Common myeloid progenitor, CD34-positive (primary cell): ENCODE results near the gene FLRT2.

ENCODE experiments used
- CTCF ChIA-PET: fragments of 350-600 bp; sonication (Branson Sonifier 250); formaldehyde crosslinking; loops from one replicate; lab custom pipeline; 2021; ENCODE audit warnings: antibody characterized with exemption; lab: Charles Lee
- POLR2A ChIA-PET: fragments of 350-600 bp; sonication (Branson Sonifier 250); formaldehyde crosslinking; loops from one replicate; lab custom pipeline; 2021; ENCODE audit warnings: antibody characterized with exemption; lab: Charles Lee
- DNase-seq, 3 donors: peaks; one replicate each; pipeline versions ENCODE4 v3.0.0 to v3.0.0-alpha.2; 2013
- H3K27ac ChIP-seq, 2 experiments: 1 replicate in 1 of 2; 2 replicates in 1 of 2; pipeline ENCODE4 v1.7.0; 2013; ENCODE audit warnings: inconsistent platforms in 2 of 2, low read length in 2 of 2, mild to moderate bottlenecking in 2 of 2, low read depth in 1 of 2, moderate library complexity in 1 of 2; ENCODE audit not compliant: severe bottlenecking in 2 of 2, insufficient read depth in 1 of 2, poor library complexity in 1 of 2
- H3K27me3 ChIP-seq, 5 experiments: replicated peaks in 2 of 5; 1 replicate in 3 of 5; 2 replicates in 2 of 5; pipeline versions ENCODE4 v1.6.1 to v1.7.0; 2013; ENCODE audit warnings: low read length in 4 of 5, mild to moderate bottlenecking in 2 of 5, moderate library complexity in 2 of 5, inconsistent platforms in 1 of 5; ENCODE audit not compliant: insufficient read depth in 5 of 5, control insufficient read depth in 4 of 5
- H3K36me3 ChIP-seq, 4 experiments: 1 replicate in 2 of 4; 2 replicates in 2 of 4; pipeline versions ENCODE4 v1.6.1 to v1.7.0; 2013; ENCODE audit warnings: low read length in 3 of 4, control low read depth in 1 of 4, mild to moderate bottlenecking in 1 of 4; ENCODE audit not compliant: control insufficient read depth in 4 of 4, insufficient read depth in 4 of 4
- H3K4me1 ChIP-seq, 4 experiments: 1 replicate in 3 of 4; 2 replicates in 1 of 4; pipeline versions ENCODE4 v1.6.1 to v1.7.1; 2013; ENCODE audit warnings: low read length in 3 of 4, mild to moderate bottlenecking in 3 of 4, control low read depth in 1 of 4, inconsistent platforms in 1 of 4, moderate library complexity in 1 of 4; ENCODE audit not compliant: control insufficient read depth in 4 of 4, insufficient read depth in 4 of 4; ENCODE audit errors: control extremely low read depth in 1 of 4
- H3K4me3 ChIP-seq, 7 experiments: 1 replicate in 4 of 7; 2 replicates in 3 of 7; pipeline versions ENCODE4 v1.5.1 to v1.7.0; 2013; ENCODE audit warnings: mild to moderate bottlenecking in 7 of 7, low read length in 6 of 7, moderate library complexity in 6 of 7, inconsistent platforms in 2 of 7, low read depth in 2 of 7, control low read depth in 1 of 7; ENCODE audit not compliant: insufficient read depth in 4 of 7, control insufficient read depth in 1 of 7; ENCODE audit errors: extremely low read depth in 1 of 7
- H3K9me3 ChIP-seq, 5 experiments: 1 replicate in 4 of 5; 2 replicates in 1 of 5; pipeline versions ENCODE4 v1.6.1 to v1.7.1; 2013; ENCODE audit warnings: low read length in 4 of 5, mild to moderate bottlenecking in 2 of 5, inconsistent platforms in 1 of 5, low read depth in 1 of 5, moderate library complexity in 1 of 5; ENCODE audit not compliant: control insufficient read depth in 4 of 5, insufficient read depth in 2 of 5; ENCODE audit errors: control extremely low read depth in 1 of 5
- WGBS: methylation state at CpG from one replicate; pipeline ENCODE4 v1.1.5; 2013; ENCODE audit not compliant: insufficient coverage; 5-methylcytosine and 5-hydroxymethylcytosine counted together

Gene FLRT2

GRCh38 chr14:85508863-85509262 lies 21.1 kb upstream of the FLRT2 start:
- no peak overlapping the region for H3K4me3 ChIP-seq
- no peaks in the 10 kb centered on the region for H3K27me3 ChIP-seq
- no peaks in the 10 kb centered on the region for H3K4me1 ChIP-seq
- no peak overlapping the region for H3K27ac ChIP-seq
- no peaks in the 10 kb centered on the region for H3K36me3 ChIP-seq
- no peak for DNase-seq
- 100% methylated on average over 2 of the region's 6 CpGs for WGBS
- POLR2A ChIA-PET: no interaction called here
- peaks cover 0 to 3% (median 0%) of the 10 kb centered on the region in 5 experiments for H3K9me3 ChIP-seq
- CTCF ChIA-PET: no interaction called here

- CTCF ChIA-PET: no interaction called here
- no peaks in the 10 kb centered on the region for H3K27me3 ChIP-seq
- H3K4me3 ChIP-seq: no peak overlapping the region
- no peak for DNase-seq
- H3K27ac ChIP-seq: no peak overlapping the region
- POLR2A ChIA-PET: no interaction called here
- H3K9me3 ChIP-seq: peaks cover 0 to 3% (median 0%) of the 10 kb centered on the region in 5 experiments
- H3K36me3 ChIP-seq: no peaks in the 10 kb centered on the region
- no peaks in the 10 kb centered on the region for H3K4me1 ChIP-seq
- 100% methylated on average over 1 of the region's 2 CpGs for WGBS
Observed at GRCh38 chr14:85512451-85512850, 17.5 kb upstream of the FLRT2 start.

DNA sequence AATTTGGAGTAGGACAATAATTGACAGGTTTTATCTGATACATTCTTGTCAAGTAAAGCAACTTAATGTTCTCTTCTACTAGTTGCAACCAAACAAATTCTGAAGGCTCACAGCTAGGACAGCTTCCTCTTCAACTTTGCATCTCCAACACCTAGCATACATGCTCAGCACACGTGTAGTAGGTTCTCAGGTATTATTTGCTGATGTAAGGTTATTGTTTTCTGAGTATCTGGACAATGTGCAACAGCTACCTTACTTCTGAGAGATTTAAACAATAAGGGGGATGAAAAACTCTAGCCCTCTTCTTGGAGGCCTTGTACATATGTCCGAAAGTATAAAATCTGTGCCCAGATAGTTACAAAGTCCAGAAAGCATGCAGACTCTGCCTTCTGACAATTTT lies 15.5 kb upstream of the FLRT2 start:
- CTCF ChIA-PET: no interaction called here
- no peak overlapping the region for H3K4me3 ChIP-seq
- POLR2A ChIA-PET: no interaction called here
- H3K27ac ChIP-seq: no peak overlapping the region
- WGBS: no CpG with 5 or more reads among the region's 2 CpGs
- peaks cover 0 to 3% (median 0%) of the 10 kb centered on the region in 5 experiments for H3K9me3 ChIP-seq
- no peaks in the 10 kb centered on the region for H3K4me1 ChIP-seq
- H3K27me3 ChIP-seq: no peaks in the 10 kb centered on the region
- DNase-seq: no peak
- H3K36me3 ChIP-seq: no peaks in the 10 kb centered on the region

GRCh38 chr14:85516239-85517113 lies 13.5 kb upstream of the FLRT2 start:
- Histone ChIP-seq H3K4me1 (no peaks in the 10 kb centered on the region), H3K27ac (no peak overlapping the region), H3K27me3 (no peaks in the 10 kb centered on the region), H3K36me3 (no peaks in the 10 kb centered on the region), H3K4me3 (no peak overlapping the region), H3K9me3 (peaks cover 0 to 3% (median 0%) of the 10 kb centered on the region in 5 experiments)
- ChIA-PET POLR2A (no interaction called here), CTCF (no interaction called here)
- WGBS: 90% methylated on average over 3 of the region's 5 CpGs
- DNase-seq: no peak

DNA sequence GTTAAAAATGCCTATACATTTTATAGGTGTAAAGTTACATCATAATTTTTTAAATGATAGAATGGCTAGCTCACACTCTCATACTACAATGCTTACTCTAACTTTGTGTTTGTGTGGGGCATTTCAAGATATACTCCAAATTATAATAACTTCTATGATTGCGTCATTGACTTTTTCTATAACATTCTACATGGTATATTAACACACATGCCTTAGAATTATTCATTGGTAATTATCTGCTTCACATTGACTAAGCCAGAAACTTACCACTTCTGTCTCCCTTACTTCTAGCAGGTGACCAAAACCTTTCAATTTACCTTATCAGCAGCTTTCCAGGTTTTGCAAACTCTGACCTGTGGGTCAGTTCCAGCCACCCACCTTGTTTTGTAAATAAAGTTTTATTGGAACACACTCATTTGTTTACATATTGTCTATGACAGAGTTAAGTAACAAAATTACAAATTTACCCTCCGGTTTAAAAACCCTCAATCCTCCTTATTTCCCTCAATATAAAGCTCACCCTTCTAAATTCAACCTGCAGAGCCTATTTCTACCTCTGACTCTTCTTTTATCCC lies 12.7 kb upstream of the FLRT2 start:
- CTCF ChIA-PET: no interaction called here
- DNase-seq: no peak
- 86% methylated on average over 1 of the region's 2 CpGs for WGBS
- Histone ChIP-seq H3K27ac (no peak overlapping the region), H3K9me3 (peaks cover 0 to 1% (median 0%) of the 10 kb centered on the region in 5 experiments), H3K4me1 (no peaks in the 10 kb centered on the region), H3K36me3 (no peaks in the 10 kb centered on the region), H3K27me3 (no peaks in the 10 kb centered on the region), H3K4me3 (no peak overlapping the region)
- POLR2A ChIA-PET: no interaction called here

- Histone ChIP-seq H3K4me1 (no peaks in the 10 kb centered on the region), H3K4me3 (no peak overlapping the region), H3K27ac (no peak overlapping the region), H3K9me3 (no peaks in the 10 kb centered on the region), H3K27me3 (no peaks in the 10 kb centered on the region), H3K36me3 (no peaks in the 10 kb centered on the region)
- no CpG with 5 or more reads among the region's 1 CpG for WGBS
- ChIA-PET POLR2A (no interaction called here), CTCF (no interaction called here)
- DNase-seq: no peak
Observed at GRCh38 chr14:85519661-85520305, 10.2 kb upstream of the FLRT2 start.

- no peaks in the 10 kb centered on the region for H3K36me3 ChIP-seq
- WGBS: 100% methylated on average over 1 of the region's 4 CpGs
- peaks cover 0 to 5% (median 2%) of the 10 kb centered on the region in 4 experiments for H3K4me1 ChIP-seq
- ChIA-PET CTCF (no interaction called here), POLR2A (no interaction called here)
- H3K27me3 ChIP-seq: no peaks in the 10 kb centered on the region
- no peaks in the 10 kb centered on the region for H3K9me3 ChIP-seq
- H3K27ac ChIP-seq: no peak overlapping the region
- no peak overlapping the region for H3K4me3 ChIP-seq
- no peak for DNase-seq
Observed at GRCh38 chr14:85520581-85520980, 9.4 kb upstream of the FLRT2 start.
